DMS79 treated with DMSO at 0.1 percent for 48 hours (cell line): ENCODE measurements around the gene CPED1.
"Not testable (repeated sequence)": the region's sequence is repeated elsewhere in the genome, so short reads cannot be mapped to it uniquely, and the experiment has no call there.

Source experiments
- DNase-seq: peaks from one replicate; lab custom pipeline; 2025; lab: John Stamatoyannopoulos, UW

The CPED1 gene

DNA sequence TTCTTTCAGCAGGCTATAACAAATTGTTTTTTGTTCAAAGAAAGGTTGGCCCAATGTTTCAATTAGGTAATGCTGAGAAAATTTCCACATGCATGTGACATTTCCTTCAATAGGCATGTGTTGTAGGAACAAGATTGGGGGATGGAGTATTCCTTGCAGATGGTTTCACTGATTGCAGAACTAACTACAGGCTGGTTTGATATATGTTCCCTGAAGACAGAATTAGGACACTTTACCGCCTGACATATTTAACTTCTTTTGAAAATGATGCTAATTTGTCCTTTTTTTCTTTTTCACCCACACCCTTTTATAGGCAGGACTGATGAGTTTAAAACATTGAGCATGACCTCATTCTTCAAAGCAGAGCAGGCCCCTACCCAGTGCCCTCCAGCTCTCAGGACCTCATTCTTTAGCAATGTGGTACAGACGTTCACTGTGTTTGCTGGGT, 163.3 kb downstream of the CPED1 start:
- no peak for DNase-seq

GRCh38 chr7:121153411-121153810, 164.9 kb downstream of the CPED1 start:
- DNase-seq = no peak

DNA sequence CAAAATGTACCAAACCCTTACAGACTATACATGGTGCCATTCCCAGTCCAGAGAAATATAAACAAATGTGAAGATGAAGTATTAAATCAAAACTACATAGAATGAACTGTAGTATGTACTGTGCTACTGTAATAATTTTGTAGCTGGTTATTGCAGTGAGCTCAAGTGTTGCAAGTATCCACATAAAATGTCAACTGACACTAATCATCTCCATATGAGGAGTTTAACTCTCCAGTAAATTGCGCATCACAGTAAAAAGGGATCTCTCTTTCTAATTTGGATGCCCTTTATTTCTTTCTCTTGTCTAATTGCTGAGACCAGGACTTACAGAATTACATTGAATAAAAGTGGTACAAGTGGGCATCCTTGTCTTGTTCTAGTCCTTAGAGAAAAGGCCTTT, 165.5 kb downstream of the CPED1 start:
- no peak for DNase-seq

- DNase-seq = no peak
Observed at GRCh38 chr7:121156825-121157224, 168.3 kb downstream of the CPED1 start.

DNA sequence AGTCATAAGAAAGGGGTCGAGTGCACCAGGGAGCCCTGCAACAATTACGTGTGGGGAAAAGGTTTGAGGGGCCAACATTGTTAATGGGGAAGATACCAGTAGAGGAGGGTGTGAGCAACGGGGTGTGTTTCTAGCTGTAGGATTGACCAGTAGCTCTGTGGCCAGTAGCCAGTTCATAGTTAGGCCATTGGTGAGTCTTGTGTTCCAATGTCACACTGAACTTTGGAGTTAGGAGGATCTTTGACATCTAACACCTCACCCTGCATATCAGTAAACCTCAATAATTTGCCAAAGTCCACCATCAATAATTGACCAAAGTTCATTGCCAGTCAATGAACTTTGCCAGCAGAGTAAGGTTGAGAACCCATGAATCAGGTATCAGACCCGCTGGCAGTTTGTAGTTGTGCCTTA, 168.8 kb downstream of the CPED1 start:
- DNase-seq = no peak

DNA sequence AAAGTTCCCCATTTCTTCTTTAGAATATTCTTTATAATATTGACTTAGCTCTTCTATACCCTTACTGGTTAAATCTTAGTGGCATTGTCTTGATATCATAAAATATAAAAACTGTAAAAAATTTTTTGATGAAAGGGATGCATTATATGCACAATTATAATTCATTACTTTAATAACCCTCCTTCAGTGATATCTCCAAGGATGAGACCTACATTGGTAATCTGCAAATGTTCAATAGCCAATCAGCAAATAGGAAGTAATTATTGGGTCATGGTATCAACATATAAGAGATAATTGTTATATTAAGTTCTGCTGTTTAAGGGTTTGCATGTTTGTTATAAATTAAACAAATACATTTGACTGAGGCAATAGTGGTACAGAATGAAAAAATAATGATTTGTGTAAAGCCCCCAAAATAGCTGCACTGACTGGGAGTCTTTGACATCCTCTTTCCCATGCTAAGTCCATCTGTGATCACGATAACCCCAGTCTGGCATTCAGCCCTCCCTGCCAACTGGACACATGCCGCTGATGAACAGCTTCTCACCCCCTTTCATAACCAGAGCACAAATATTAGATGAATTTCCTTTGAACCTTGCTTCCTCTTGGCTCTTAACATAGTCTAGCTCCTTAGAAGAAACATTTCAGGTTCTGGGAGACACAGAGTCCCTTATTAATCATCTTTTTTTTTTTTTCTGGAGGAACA, 169.5 kb downstream of the CPED1 start:
- DNase-seq = no peak

- no peak for DNase-seq
Observed at GRCh38 chr7:121158665-121159064, 170.2 kb downstream of the CPED1 start.

DNA sequence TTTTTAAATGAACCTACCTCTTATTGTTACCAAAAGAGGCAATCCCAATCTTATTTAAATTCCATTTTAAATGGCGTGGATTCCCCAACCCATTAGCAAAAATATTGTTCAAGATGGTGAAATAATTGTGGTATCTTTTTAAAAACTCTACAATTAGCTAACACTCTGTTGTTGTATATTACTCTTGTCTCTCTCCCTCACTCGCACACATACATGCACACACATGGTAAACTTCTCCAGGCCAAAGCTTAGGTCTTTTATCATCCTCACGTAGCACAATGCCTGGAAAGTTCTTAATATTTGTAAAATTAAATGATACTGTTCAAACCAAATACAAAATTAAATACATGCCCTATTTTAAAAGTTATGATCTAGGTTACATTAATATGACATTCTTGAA, 171.0 kb downstream of the CPED1 start:
- no peak for DNase-seq

- no peak for DNase-seq
Observed at GRCh38 chr7:121160150-121161008, 171.9 kb downstream of the CPED1 start.

DNA sequence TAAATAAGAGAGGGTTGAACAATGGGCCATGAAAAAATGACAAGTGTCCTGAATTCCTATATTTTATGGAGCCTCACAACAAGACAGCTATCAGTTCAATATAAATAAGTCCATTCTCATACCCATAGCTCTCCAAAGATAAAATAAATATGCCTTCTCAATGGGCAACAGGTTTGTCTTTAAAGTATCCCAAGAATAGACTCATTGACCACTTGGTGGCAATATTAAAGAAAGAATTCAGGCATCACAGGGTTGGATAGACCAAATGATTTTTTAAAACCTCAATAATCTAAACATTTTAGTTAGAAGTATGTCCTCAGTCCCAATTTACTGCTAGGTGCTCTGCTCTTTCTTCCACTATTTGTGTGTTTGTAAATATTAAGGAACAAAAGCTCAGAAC, 175.2 kb downstream of the CPED1 start:
- DNase-seq = no peak

DNA sequence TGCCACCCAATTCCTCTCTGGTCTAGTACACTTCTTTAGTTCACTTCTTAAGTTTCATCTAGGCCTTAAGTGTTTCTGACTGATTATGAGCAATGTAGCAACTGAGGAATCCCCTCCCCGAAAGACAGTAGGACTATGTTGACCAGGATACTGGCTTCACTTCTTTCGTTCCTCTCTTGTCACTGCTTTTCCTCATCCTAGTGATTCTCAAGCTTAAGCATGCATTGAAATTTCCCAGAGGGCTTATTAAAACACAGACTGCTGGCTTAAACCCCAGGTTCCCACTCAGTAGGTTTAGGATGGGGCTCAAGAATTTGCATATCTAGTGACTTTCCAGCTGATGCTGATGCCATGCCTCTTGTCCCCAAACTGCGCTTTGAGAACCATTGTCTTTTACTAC, 175.7 kb downstream of the CPED1 start:
- DNase-seq = no peak

DNA sequence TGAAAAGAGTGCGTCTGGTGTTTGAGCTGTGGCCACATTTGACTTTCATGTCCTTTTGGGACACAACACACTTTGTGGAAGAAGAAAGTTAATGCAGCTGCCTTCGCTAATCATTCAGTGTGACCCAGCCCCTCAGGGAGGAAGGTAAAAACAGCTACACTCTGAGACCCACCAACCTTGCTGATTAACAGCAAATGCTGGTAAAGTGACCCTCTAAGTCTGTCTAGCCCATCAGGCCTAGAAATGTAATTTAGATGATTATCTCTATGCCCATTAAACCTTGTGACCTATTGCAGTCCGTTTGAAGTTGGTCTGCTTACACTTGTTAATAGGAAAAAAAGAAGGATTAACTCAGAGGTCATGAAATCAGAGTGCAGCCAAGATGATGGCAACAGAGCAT, 178.4 kb downstream of the CPED1 start:
- DNase-seq = no peak

DNA sequence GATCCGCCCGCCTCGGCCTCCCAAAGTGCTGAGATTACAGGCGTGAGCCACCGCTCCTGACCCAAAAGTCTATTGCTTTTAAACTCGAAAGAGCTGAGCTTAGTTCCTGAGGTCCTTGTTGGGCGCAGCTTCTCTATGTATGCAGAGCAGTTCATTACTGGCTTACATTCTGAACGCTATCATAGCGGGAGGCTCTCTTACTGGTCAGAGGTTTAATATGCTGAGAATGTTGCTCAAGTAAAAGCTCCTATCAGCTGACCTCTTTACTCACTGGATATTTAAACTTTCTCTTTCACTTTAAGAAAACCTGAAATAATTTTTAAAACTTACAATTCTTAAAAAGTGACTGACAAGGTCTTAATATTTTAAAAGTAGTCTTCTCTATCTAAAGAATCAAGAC, 179.5 kb downstream of the CPED1 start:
- no peak for DNase-seq

DNA sequence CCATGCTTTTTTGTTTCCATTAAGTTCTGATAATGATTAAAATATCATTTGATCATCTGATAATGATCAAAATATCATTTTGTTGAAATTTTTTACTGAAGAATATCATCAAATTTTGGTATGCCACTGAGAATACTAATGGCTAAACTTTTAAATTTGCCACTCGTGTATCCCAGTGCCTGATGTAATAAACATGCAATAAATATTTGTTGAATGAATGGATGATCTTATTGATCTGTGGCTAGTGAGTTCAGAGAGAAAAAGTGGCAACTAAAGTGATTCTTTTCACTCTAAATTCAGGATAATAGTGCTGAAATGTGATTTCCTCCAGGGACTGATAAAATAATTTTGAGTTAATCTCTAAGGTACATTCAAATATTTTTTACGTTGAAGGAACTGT, 181.0 kb downstream of the CPED1 start:
- no peak for DNase-seq

GRCh38 chr7:121172484-121172883, 184.0 kb downstream of the CPED1 start:
- DNase-seq = no peak

- DNase-seq = no peak
Observed at GRCh38 chr7:121175826-121176225, 187.3 kb downstream of the CPED1 start.

DNA sequence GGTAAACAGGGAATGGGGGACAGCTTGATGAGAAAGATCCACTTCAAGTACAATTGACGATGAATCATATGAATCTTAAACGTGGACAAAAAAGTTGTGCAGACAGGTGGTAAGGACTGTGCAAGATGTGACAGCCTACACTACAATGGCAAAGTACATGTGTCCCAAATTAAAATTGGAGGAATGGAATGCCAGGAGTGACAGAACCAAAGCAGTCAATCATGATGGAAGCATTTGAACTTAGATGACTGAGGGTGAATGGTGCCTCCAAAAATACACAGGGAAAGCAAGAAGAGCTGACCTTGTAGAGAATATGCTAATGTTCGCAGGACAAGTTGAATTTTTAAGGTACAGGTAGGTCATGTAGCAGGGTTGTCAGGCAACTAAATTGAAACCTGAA, 189.9 kb downstream of the CPED1 start:
- DNase-seq = no peak

DNA sequence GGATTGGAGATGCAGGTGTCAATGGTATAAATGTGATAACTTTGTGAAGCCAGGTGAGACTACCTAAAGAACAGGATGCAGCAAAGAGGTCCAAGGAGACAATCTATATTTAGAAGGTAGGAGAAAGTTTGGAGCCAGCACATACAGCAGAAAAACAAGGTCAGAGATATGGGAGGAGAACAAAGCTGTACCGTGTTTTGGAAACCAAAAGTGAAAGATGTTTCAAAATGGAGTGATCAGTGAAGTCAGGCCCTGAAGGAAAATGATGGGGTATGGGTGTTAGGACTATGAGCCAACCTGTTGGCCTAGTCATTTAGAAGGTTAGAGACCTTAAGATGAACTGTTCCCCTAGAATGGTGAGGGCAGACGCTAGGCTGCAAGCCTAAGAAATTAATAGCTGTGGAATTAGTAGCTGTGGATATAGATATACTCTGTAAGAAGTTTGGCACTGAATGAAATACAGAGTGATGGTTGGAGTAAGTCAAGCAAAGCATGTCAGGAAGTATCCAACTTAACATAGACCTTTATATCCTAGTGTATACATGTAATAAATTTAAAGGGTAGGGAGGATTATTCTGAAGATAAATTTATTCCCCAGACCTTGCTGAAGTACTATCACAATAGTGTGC, 190.5 kb downstream of the CPED1 start:
- DNase-seq = no peak

GRCh38 chr7:121180436-121181063, 192.0 kb downstream of the CPED1 start:
- no peak for DNase-seq

DNA sequence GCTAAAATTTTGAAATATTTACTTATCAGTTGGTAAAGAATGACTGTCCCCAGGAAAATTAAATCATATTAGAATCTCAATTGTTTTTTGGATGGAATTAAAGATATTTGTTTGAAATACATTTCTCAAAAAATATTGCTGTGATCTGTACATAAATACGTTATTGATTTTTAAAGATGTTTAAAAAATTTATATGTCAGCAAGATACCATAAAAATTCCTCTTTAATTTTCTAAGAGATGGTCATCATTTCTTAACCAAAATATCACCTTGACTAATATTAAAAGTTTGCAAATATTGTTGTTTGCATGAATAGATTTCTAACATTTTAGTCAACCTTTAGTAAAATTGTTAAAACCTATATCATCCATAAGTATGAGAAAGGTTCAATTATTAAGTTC, 192.8 kb downstream of the CPED1 start:
- DNase-seq = no peak

- DNase-seq = no peak
Observed at GRCh38 chr7:121182281-121182680, 193.8 kb downstream of the CPED1 start.

GRCh38 chr7:121182902-121183301, 194.4 kb downstream of the CPED1 start:
- DNase-seq = no peak

DNA sequence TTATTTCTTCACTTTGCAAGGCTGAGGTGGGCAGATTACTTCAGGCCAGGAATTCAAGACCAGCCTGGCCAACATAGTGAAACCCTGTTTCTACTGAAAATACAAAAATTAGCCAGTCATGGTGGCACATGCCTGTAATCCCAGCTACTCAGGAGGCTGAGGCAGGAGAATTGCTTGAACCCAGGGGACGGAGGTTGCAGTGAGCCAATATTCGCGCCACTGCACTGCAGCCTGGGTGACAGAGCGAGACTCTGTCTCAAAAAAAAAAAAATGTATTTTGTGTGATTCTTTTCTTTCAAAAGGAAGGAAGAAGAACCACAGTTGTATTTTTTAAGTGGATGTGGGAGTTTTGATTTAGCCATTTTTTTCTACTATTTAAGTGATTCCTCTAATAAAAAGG, 195.4 kb downstream of the CPED1 start:
- DNase-seq = not testable (repeated sequence)
